ENCODE data around the gene CDC14B.
"Not testable (repeated sequence)": the region's sequence is repeated elsewhere in the genome, so short reads cannot be mapped to it uniquely, and the experiment has no call there.

The CDC14B gene

GRCh38 chr9:96582199-96582598 lies 37.4 kb downstream of the CDC14B start:
- not testable (repeated sequence) for H3K36me3 Mint-ChIP-seq; H3K9me3 Mint-ChIP-seq (ENCODE audit: low read depth); H3K4me1 Mint-ChIP-seq (ENCODE audit: low read depth); H3K27ac Mint-ChIP-seq; H3K4me3 Mint-ChIP-seq; H3K27me3 Mint-ChIP-seq

GRCh38 chr9:96581786-96582185 lies 37.9 kb downstream of the CDC14B start:
- H3K9me3 Mint-ChIP-seq (ENCODE audit: low read depth): no peaks in the 10 kb centered on the region
- H3K4me1 Mint-ChIP-seq (ENCODE audit: low read depth): no peaks in the 10 kb centered on the region
- H3K36me3 Mint-ChIP-seq: no peaks in the 10 kb centered on the region
- no peak overlapping the region for H3K27ac Mint-ChIP-seq
- H3K4me3 Mint-ChIP-seq: no peak overlapping the region
- peaks cover 7% of the 10 kb centered on the region for H3K27me3 Mint-ChIP-seq

- Mint-ChIP-seq H3K4me1 (ENCODE audit: low read depth) (no peaks in the 10 kb centered on the region), H3K27ac (no peak overlapping the region), H3K9me3 (ENCODE audit: low read depth) (no peaks in the 10 kb centered on the region), H3K4me3 (no peak overlapping the region), H3K36me3 (no peaks in the 10 kb centered on the region), H3K27me3 (peaks cover 7% of the 10 kb centered on the region)
Measured at GRCh38 chr9:96581301-96581700, 38.3 kb downstream of the CDC14B start.

GRCh38 chr9:96574931-96575351 lies 44.7 kb downstream of the CDC14B start:
- Mint-ChIP-seq H3K27ac (no peak overlapping the region), H3K9me3 (ENCODE audit: low read depth) (no peaks in the 10 kb centered on the region), H3K36me3 (no peaks in the 10 kb centered on the region), H3K4me3 (no peak overlapping the region), H3K4me1 (ENCODE audit: low read depth) (no peaks in the 10 kb centered on the region), H3K27me3 (peaks cover 4% of the 10 kb centered on the region)

- no peak overlapping the region for H3K4me3 Mint-ChIP-seq
- H3K4me1 Mint-ChIP-seq (ENCODE audit: low read depth): no peaks in the 10 kb centered on the region
- H3K27me3 Mint-ChIP-seq: peaks cover 4% of the 10 kb centered on the region
- no peaks in the 10 kb centered on the region for H3K36me3 Mint-ChIP-seq
- no peaks in the 10 kb centered on the region for H3K9me3 Mint-ChIP-seq (ENCODE audit: low read depth)
- no peak overlapping the region for H3K27ac Mint-ChIP-seq
Measured at GRCh38 chr9:96574455-96574854, 45.2 kb downstream of the CDC14B start.

- peak overlapping the region; percentile 84 for H3K4me3 Mint-ChIP-seq
- H3K36me3 Mint-ChIP-seq: peaks cover 3% of the 10 kb centered on the region
- no peaks in the 10 kb centered on the region for H3K9me3 Mint-ChIP-seq (ENCODE audit: low read depth)
- no peak overlapping the region for H3K27ac Mint-ChIP-seq
- peaks cover 26% of the 10 kb centered on the region for H3K4me1 Mint-ChIP-seq (ENCODE audit: low read depth)
- H3K27me3 Mint-ChIP-seq: peaks cover 3% of the 10 kb centered on the region
Measured at GRCh38 chr9:96567203-96567700, 52.4 kb downstream of the CDC14B start.

- H3K9me3 Mint-ChIP-seq (ENCODE audit: low read depth): no peaks in the 10 kb centered on the region
- peak overlapping the region; percentile 37 for H3K27ac Mint-ChIP-seq
- H3K4me1 Mint-ChIP-seq (ENCODE audit: low read depth): peaks cover 26% of the 10 kb centered on the region
Measured at GRCh38 chr9:96566498-96567202, 53.0 kb downstream of the CDC14B start.

GRCh38 chr9:96565671-96566497 lies 53.8 kb downstream of the CDC14B start:
- peak overlapping the region; percentile 37 for H3K27ac Mint-ChIP-seq
- peaks cover 26% of the 10 kb centered on the region for H3K4me1 Mint-ChIP-seq (ENCODE audit: low read depth)
- no peaks in the 10 kb centered on the region for H3K9me3 Mint-ChIP-seq (ENCODE audit: low read depth)
- peaks cover 3% of the 10 kb centered on the region for H3K27me3 Mint-ChIP-seq
- H3K4me3 Mint-ChIP-seq: peak overlapping the region; percentile 84
- peaks cover 3% of the 10 kb centered on the region for H3K36me3 Mint-ChIP-seq

More at GRCh38 chr9:96566498-96567202, 53.0 kb downstream of the CDC14B start:
- H3K27me3 Mint-ChIP-seq: peaks cover 3% of the 10 kb centered on the region
- peak overlapping the region; percentile 84 for H3K4me3 Mint-ChIP-seq
- H3K36me3 Mint-ChIP-seq: peaks cover 3% of the 10 kb centered on the region

GRCh38 chr9:96564217-96564616 lies 55.4 kb downstream of the CDC14B start:
- Mint-ChIP-seq H3K4me3 (no peak overlapping the region), H3K4me1 (ENCODE audit: low read depth) (peaks cover 26% of the 10 kb centered on the region), H3K36me3 (peaks cover 9% of the 10 kb centered on the region), H3K9me3 (ENCODE audit: low read depth) (no peaks in the 10 kb centered on the region), H3K27ac (peak overlapping the region; percentile 19), H3K27me3 (no peaks in the 10 kb centered on the region)

- no peak overlapping the region for H3K4me3 Mint-ChIP-seq
- no peak overlapping the region for H3K27ac Mint-ChIP-seq
- no peaks in the 10 kb centered on the region for H3K9me3 Mint-ChIP-seq (ENCODE audit: low read depth)
- H3K4me1 Mint-ChIP-seq (ENCODE audit: low read depth): peaks cover 10% of the 10 kb centered on the region
- H3K27me3 Mint-ChIP-seq: no peaks in the 10 kb centered on the region
- peaks cover 12% of the 10 kb centered on the region for H3K36me3 Mint-ChIP-seq
Measured at GRCh38 chr9:96559339-96559943, 60.2 kb downstream of the CDC14B start.

- peaks cover 11% of the 10 kb centered on the region for H3K4me1 Mint-ChIP-seq (ENCODE audit: low read depth)
- H3K36me3 Mint-ChIP-seq: peaks cover 10% of the 10 kb centered on the region
- no peaks in the 10 kb centered on the region for H3K27me3 Mint-ChIP-seq
- no peaks in the 10 kb centered on the region for H3K9me3 Mint-ChIP-seq (ENCODE audit: low read depth)
- H3K27ac Mint-ChIP-seq: no peak overlapping the region
- no peak overlapping the region for H3K4me3 Mint-ChIP-seq
Measured at GRCh38 chr9:96557921-96558320, 61.7 kb downstream of the CDC14B start.

- peaks cover 11% of the 10 kb centered on the region for H3K4me1 Mint-ChIP-seq (ENCODE audit: low read depth)
Measured at GRCh38 chr9:96556701-96557461, 62.8 kb downstream of the CDC14B start.

GRCh38 chr9:96555567-96556386 lies 63.9 kb downstream of the CDC14B start:
- peaks cover 15% of the 10 kb centered on the region for H3K36me3 Mint-ChIP-seq
- H3K27ac Mint-ChIP-seq: no peak overlapping the region

More at GRCh38 chr9:96556701-96557461, 62.8 kb downstream of the CDC14B start:
- H3K27ac Mint-ChIP-seq: no peak overlapping the region
- H3K4me3 Mint-ChIP-seq: no peak overlapping the region
- H3K27me3 Mint-ChIP-seq: no peaks in the 10 kb centered on the region
- H3K36me3 Mint-ChIP-seq: peaks cover 11% of the 10 kb centered on the region
- H3K9me3 Mint-ChIP-seq (ENCODE audit: low read depth): no peaks in the 10 kb centered on the region

More at GRCh38 chr9:96555567-96556386, 63.9 kb downstream of the CDC14B start:
- H3K4me1 Mint-ChIP-seq (ENCODE audit: low read depth): peaks cover 11% of the 10 kb centered on the region
- H3K27me3 Mint-ChIP-seq: no peaks in the 10 kb centered on the region
- H3K9me3 Mint-ChIP-seq (ENCODE audit: low read depth): no peaks in the 10 kb centered on the region
- H3K4me3 Mint-ChIP-seq: no peak overlapping the region

All from activated naive CD8-positive, alpha-beta T cell (primary cell).